Gastrocnemius medialis (tissue), 4 donors: ENCODE data around the gene SH3GL2.

Experiments used
- POLR2A ChIP-seq, 2 donors: fragments of 450-650 bp; IDR thresholded peaks; one replicate each; pipeline ENCODE4 v1.6.1; 2017; ENCODE audit warnings: antibody characterized with exemption in 2 of 2, mild to moderate bottlenecking in 2 of 2, moderate library complexity in 2 of 2
- TF ChIP-seq, protein P1 (sequence below), 5 experiments: fragments of 450-650 bp in 3 of 5; fragments of 200-600 bp in 2 of 5; sonication (generic) in 2 of 5; IDR thresholded peaks in 4 of 5; conservative IDR thresholded peaks in 1 of 5; 1 replicate in 4 of 5; 2 replicates in 1 of 5; pipeline ENCODE4 v1.5.1; 2016 to 2019; ENCODE audit warnings: antibody characterized with exemption in 5 of 5, mild to moderate bottlenecking in 3 of 5, moderate library complexity in 3 of 5

DNA sequence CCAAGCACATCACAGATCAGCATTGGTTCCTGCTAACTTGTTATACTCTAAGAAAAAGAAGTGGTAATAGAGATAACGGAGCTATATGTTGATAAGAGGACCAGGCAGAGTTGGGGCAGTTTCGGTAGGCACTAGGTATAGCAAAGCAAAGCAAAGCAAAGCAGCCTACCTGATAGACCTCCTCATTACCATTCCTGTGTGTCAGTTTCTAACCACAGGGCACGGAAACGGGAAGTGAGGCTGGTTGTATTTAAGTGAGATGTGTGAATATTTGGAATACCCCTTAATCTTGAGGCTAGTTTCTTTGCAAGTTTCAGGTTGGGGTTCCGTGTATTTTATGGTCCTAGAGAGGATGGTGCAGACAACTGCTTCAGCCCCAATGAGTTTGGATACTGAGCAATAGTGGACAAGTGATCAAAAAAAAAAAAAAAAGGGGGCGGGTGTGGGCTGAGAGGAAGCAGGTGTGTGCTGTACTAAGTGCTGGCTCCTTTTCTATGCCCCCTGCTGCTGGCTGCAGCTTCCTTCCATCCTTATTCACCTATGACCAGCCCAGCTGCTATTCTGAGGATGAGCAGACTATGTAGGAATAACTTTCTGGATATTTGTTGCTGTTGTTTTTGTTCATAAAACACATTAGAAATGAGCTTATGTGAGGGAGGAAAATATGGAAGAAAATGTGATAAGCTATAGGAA lies 183.3 kb downstream of the SH3GL2 start:
- TF ChIP-seq, protein P1, sequence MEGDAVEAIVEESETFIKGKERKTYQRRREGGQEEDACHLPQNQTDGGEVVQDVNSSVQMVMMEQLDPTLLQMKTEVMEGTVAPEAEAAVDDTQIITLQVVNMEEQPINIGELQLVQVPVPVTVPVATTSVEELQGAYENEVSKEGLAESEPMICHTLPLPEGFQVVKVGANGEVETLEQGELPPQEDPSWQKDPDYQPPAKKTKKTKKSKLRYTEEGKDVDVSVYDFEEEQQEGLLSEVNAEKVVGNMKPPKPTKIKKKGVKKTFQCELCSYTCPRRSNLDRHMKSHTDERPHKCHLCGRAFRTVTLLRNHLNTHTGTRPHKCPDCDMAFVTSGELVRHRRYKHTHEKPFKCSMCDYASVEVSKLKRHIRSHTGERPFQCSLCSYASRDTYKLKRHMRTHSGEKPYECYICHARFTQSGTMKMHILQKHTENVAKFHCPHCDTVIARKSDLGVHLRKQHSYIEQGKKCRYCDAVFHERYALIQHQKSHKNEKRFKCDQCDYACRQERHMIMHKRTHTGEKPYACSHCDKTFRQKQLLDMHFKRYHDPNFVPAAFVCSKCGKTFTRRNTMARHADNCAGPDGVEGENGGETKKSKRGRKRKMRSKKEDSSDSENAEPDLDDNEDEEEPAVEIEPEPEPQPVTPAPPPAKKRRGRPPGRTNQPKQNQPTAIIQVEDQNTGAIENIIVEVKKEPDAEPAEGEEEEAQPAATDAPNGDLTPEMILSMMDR (IDR thresholded peaks at IDR 0.05 in 4 of 5, conservative IDR thresholded peaks at IDR 0.05 in 1 of 5), result no peak
- no peak for TF ChIP-seq POLR2A (IDR thresholded peaks at IDR 0.05)
